Ascending aorta (tissue), 2 donors: Measurements from ENCODE around the gene CSRNP3. TPM values are rescaled to one million over a fixed set of nuclear protein-coding genes. Genes with fewer than 3 reads are reported as not detected.
A peak's percentile ranks its signal among the peaks of the same experiment; 100 is the strongest.

Source experiments
- DNase-seq, 2 donors: peaks; one replicate each; pipeline ENCODE4 v3.0.0-alpha.2; 2019; ENCODE audit warnings: low spot score in 2 of 2
- H3K27ac ChIP-seq, 2 donors: fragments of 200-600 bp; sonication (generic); one replicate each; pipeline ENCODE4 v1.5.1; 2016 to 2017; ENCODE audit warnings: mild to moderate bottlenecking in 1 of 2
- H3K27me3 ChIP-seq: fragments of 200-600 bp; sonication (generic); one replicate; pipeline ENCODE4 v1.5.1; 2017
- H3K36me3 ChIP-seq, 2 donors: fragments of 200-600 bp; sonication (generic); one replicate each; pipeline ENCODE4 v1.5.1; 2016
- H3K4me1 ChIP-seq, 2 donors: fragments of 200-600 bp; sonication (generic); one replicate each; pipeline ENCODE4 v1.5.1; 2016 to 2017; ENCODE audit warnings: mild to moderate bottlenecking in 1 of 2
- H3K4me3 ChIP-seq, 2 donors: fragments of 200-600 bp; sonication (generic); one replicate each; pipeline ENCODE4 v1.5.1; 2016 to 2017; ENCODE audit warnings: mild to moderate bottlenecking in 1 of 2
- H3K9me3 ChIP-seq, 2 donors: fragments of 200-600 bp; sonication (generic); one replicate each; pipeline ENCODE4 v1.5.1; 2016
- CTCF ChIP-seq, 3 experiments: fragments of 200-600 bp in 2 of 3; fragments of 450-650 bp in 1 of 3; sonication (generic) in 2 of 3; IDR thresholded peaks; one replicate each; pipeline ENCODE4 v1.5.1; 2016 to 2019; ENCODE audit warnings: antibody characterized with exemption in 3 of 3, mild to moderate bottlenecking in 1 of 3, moderate library complexity in 1 of 3
- intact Hi-C: fragments of 100-400 bp; cut with DNase I; formaldehyde crosslinking; loops from one replicate; pipeline ENCODE4 v1.15.1; 2023
- total RNA-seq: library from RNA; depleted of rRNA; stranded (reverse); fragments of >200 nt; gene quantifications from one replicate; pipeline ENCODE4 v1.1.0, GENCODE V29; 2016

The CSRNP3 gene
- total RNA-seq, 1 donor from 2014 or later, result 2.8 TPM

DNA sequence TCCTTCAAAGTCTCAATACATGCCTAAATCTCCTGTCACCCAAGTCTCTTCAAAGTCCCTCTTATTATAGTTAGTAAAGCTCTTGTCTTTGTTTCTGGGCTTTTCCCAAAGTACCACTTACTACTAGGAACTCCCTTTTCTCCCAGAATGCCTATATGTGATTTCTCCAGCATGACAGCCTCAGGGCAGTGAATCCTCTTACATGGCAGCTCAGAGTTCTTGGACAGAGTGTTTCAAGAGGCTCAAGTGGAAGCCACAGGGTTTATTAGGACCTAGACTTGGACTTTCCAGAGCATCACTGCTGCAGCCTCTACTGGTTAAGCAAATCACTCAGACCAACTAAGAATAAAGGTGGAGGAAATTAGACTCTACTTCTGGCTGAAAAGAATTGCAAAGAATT, 98.9 kb downstream of the CSRNP3 start:
- H3K36me3 ChIP-seq, result no peaks in the 10 kb centered on the region
- H3K27me3 ChIP-seq, result no peaks in the 10 kb centered on the region
- H3K4me1 ChIP-seq, result no peaks in the 10 kb centered on the region
- H3K4me3 ChIP-seq, result no peak overlapping the region
- intact Hi-C loops, result no loop called here
- no peaks in the 10 kb centered on the region for H3K9me3 ChIP-seq
- H3K27ac ChIP-seq, result no peak overlapping the region
- no peak for TF ChIP-seq CTCF (IDR thresholded peaks at IDR 0.05)
- no peak for DNase-seq

DNA sequence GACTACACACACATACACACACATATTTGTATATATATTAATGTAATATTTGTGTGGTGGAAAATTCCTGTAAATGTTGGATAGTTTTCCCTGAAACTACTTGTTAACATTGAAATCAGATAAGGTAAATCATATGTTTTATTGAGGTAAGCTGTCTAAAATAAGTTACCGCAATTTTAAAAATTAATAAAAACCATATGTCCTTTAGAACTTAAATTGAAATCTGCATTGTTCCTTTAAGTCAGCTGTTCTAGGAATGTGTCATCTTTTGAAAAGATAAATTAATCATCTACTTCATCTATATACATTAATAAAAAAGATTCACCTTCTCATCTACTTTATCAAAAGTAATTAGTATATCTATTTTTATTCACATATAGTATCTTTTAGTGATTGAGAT, 102.0 kb downstream of the CSRNP3 start:
- H3K4me1 ChIP-seq, result no peaks in the 10 kb centered on the region
- no peaks in the 10 kb centered on the region for H3K36me3 ChIP-seq
- no peak overlapping the region for H3K27ac ChIP-seq
- no peak for TF ChIP-seq CTCF (IDR thresholded peaks at IDR 0.05)
- intact Hi-C loops, result no loop called here
- no peaks in the 10 kb centered on the region for H3K9me3 ChIP-seq
- H3K4me3 ChIP-seq, result no peak overlapping the region
- no peaks in the 10 kb centered on the region for H3K27me3 ChIP-seq
- no peak for DNase-seq

DNA sequence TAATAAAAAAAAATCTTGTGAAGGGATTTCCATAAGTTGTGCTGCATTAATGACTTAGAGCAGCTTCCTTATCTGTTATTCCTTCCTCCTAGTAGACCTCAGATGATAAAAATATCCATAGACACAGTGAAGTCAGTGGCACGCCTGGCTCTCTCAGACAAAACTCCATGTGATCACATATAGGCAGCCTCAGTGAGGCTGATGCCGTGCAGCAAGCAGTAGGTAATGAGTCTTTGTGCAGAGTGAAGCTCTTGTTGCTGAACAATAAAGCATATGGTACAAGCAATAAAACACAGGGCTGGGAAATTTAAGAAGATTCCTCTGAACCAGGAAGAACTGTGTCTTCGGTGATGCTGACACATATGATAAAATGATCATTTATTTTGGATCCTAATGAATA, 102.7 kb downstream of the CSRNP3 start:
- no peak for DNase-seq
- Histone ChIP-seq H3K9me3 (no peaks in the 10 kb centered on the region), H3K4me3 (no peak overlapping the region), H3K27me3 (no peaks in the 10 kb centered on the region), H3K27ac (no peak overlapping the region), H3K4me1 (no peaks in the 10 kb centered on the region), H3K36me3 (no peaks in the 10 kb centered on the region)
- intact Hi-C loops, result no loop called here
- no peak for TF ChIP-seq CTCF (IDR thresholded peaks at IDR 0.05)

DNA sequence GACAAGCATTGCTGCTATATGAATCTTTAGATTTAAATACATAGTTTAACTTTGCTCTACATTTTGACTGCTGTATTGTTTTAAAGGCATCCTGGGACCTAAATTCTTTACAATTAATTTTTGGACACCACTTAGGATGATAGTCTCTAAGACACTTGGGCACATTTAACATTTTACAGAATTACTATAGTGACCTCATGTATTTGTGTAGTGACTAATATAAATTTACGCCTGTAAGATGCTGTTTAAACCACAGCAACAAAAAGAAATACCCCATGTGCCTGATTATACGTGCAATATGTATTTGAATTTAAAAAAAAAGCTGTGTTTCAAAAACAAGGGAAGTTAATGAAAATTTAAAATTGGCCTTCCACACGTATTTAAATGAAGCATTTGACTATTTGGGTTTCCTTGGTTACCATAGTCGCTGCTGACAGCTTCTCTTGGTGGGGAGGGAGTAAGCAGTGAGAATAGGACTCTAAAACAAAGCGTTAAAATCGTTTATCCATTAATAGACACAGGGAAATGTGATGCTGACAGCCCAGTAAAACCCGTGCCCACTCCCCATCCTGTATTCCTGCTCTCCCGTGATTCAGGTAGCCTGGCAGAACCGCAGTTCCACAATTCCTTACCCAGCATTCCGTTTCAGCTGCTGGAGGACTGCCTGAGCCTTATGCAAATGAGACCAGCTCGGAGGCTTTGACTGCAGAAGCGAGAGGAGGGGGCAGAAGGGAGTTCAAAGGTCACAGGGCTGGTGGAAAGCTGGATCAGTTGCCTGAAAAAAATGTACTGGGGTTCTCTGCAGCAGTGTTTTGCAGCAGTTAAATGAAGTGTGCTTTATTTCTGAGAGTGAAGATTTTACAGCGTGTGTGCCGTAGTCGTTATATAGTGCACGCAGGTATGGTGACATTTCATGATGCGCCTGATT, 104.3 kb downstream of the CSRNP3 start:
- TF ChIP-seq CTCF (IDR thresholded peaks at IDR 0.05), result no peak
- Histone ChIP-seq H3K27me3 (no peaks in the 10 kb centered on the region), H3K27ac (no peak overlapping the region), H3K36me3 (no peaks in the 10 kb centered on the region), H3K9me3 (no peaks in the 10 kb centered on the region), H3K4me3 (peak overlapping the region; percentile 43 to 51), H3K4me1 (no peaks in the 10 kb centered on the region)
- no peak for DNase-seq
- intact Hi-C loops, result no loop called here

- no peak for TF ChIP-seq CTCF (IDR thresholded peaks at IDR 0.05)
- no peak overlapping the region for H3K4me3 ChIP-seq
- H3K9me3 ChIP-seq, result no peaks in the 10 kb centered on the region
- intact Hi-C loops, result no loop called here
- DNase-seq, result no peak
- H3K27ac ChIP-seq, result no peak overlapping the region
- no peaks in the 10 kb centered on the region for H3K36me3 ChIP-seq
- H3K4me1 ChIP-seq, result no peaks in the 10 kb centered on the region
- no peaks in the 10 kb centered on the region for H3K27me3 ChIP-seq
These were observed 105.6 kb downstream of the CSRNP3 start for GRCh38 chr2:165575044-165575615.
